CD4-positive, alpha-beta memory T cell (primary cell): ENCODE results near the gene RPS27. TPM values are rescaled to one million over a fixed set of nuclear protein-coding genes. Genes with fewer than 3 reads are reported as not detected.

Source experiments
- CTCF ChIA-PET: fragments of 350-600 bp; sonication (Branson Sonifier 250); formaldehyde crosslinking; loops from one replicate; lab custom pipeline; 2021; ENCODE audit warnings: inconsistent platforms; ENCODE audit not compliant: partially characterized antibody; lab: Charles Lee
- POLR2A ChIA-PET: fragments of 350-600 bp; sonication (Branson Sonifier 250); formaldehyde crosslinking; loops from one replicate; lab custom pipeline; 2021; ENCODE audit not compliant: partially characterized antibody; lab: Charles Lee
- DNase-seq, 5 donors: peaks; one replicate each; pipeline versions ENCODE4 v3.0.0 to v3.0.0-alpha.2; 2020 to 2022; ENCODE audit warnings: mixed read lengths in 1 of 5
- H3K27ac ChIP-seq: one replicate; pipeline ENCODE4 v1.7.0; 2013; ENCODE audit warnings: low read depth, low read length
- H3K27me3 ChIP-seq: 2 replicates; pipeline ENCODE4 v1.7.0; 2013; ENCODE audit warnings: mild to moderate bottlenecking, low read length, moderate library complexity; ENCODE audit not compliant: insufficient read depth
- H3K36me3 ChIP-seq: 2 replicates; pipeline ENCODE4 v1.7.0; 2013; ENCODE audit warnings: mild to moderate bottlenecking, low read length, moderate library complexity; ENCODE audit not compliant: insufficient read depth
- H3K4me1 ChIP-seq: 2 replicates; pipeline ENCODE4 v1.7.0; 2013; ENCODE audit warnings: mild to moderate bottlenecking, low read length, moderate library complexity; ENCODE audit not compliant: insufficient read depth
- H3K4me3 ChIP-seq, 2 donors: one replicate each; pipeline ENCODE4 v1.7.0; 2013; ENCODE audit warnings: low read length in 2 of 2, mild to moderate bottlenecking in 1 of 2
- H3K9me3 ChIP-seq, 2 donors: one replicate each; pipeline ENCODE4 v1.7.0; 2013; ENCODE audit warnings: low read length in 2 of 2, control low read depth in 1 of 2; ENCODE audit not compliant: control insufficient read depth in 1 of 2
- H3K27ac Mint-ChIP-seq, 7 donors: one replicate each; pipeline ENCODE4 v1.8.0; 2020 to 2021; ENCODE audit warnings: mixed read lengths in 7 of 7, mild to moderate bottlenecking in 6 of 7, inconsistent platforms in 3 of 7, moderate library complexity in 3 of 7
- H3K27me3 Mint-ChIP-seq, 2 donors: one replicate each; pipeline ENCODE4 v1.8.0; 2020 to 2021; ENCODE audit warnings: mixed read lengths in 2 of 2
- H3K36me3 Mint-ChIP-seq, 2 donors: one replicate each; pipeline ENCODE4 v1.8.0; 2020 to 2021; ENCODE audit warnings: mixed read lengths in 2 of 2, inconsistent platforms in 1 of 2, mild to moderate bottlenecking in 1 of 2
- H3K4me1 Mint-ChIP-seq, 4 donors: one replicate each; pipeline ENCODE4 v1.8.0; 2020 to 2021; ENCODE audit warnings: mixed read lengths in 4 of 4, mild to moderate bottlenecking in 1 of 4
- H3K4me3 Mint-ChIP-seq, 8 donors: one replicate each; pipeline ENCODE4 v1.8.0; 2020 to 2021; ENCODE audit warnings: mixed read lengths in 8 of 8, mild to moderate bottlenecking in 7 of 8, moderate library complexity in 6 of 8, inconsistent platforms in 3 of 8
- H3K9me3 Mint-ChIP-seq, 8 donors: one replicate each; pipeline ENCODE4 v1.8.0; 2020 to 2021; ENCODE audit warnings: mixed read lengths in 8 of 8, mild to moderate bottlenecking in 5 of 8, inconsistent platforms in 3 of 8, moderate library complexity in 1 of 8
- intact Hi-C: fragments of 100-400 bp; cut with micrococcal nuclease; formaldehyde crosslinking; loops from one replicate; pipeline ENCODE4 v1.15.1; 2023
- polyA plus RNA-seq, 2 donors: library from polyadenylated mRNA; unstranded; fragments of 300-500 nt; fragmentation: Illumina TruSeq; gene quantifications; one replicate each; pipeline ENCODE4 v1.2.3, GENCODE V29; 2021
- total RNA-seq, 2 experiments: library from RNA; stranded (reverse); gene quantifications; one replicate each; pipeline ENCODE4 v1.2.3, GENCODE V29; 2021

The RPS27 gene
- total and polyA plus RNA-seq, 4 experiments from 2014 or later = 6,785 to 21,324 (median 12,054) TPM

GRCh38 chr1:153953859-153954365, 36.6 kb upstream of the RPS27 start:
- no peak overlapping the region for H3K4me3 ChIP-seq
- peaks cover 52% of the 10 kb centered on the region for H3K36me3 ChIP-seq
- Mint-ChIP-seq H3K27me3 (no peaks in the 10 kb centered on the region), H3K27ac (peak overlapping the region in 6 of 7 donors; percentile 30 to 83 (median 68)), H3K9me3 (no peaks in the 10 kb centered on the region), H3K4me1 (peaks cover 28 to 62% (median 40%) of the 10 kb centered on the region in 4 donors), H3K36me3 (peaks cover 32 to 59% of the 10 kb centered on the region in 2 donors), H3K4me3 (peak overlapping the region in 5 of 8 donors; percentile 4 to 50 (median 45))
- peaks cover 42% of the 10 kb centered on the region for H3K4me1 ChIP-seq
- no peak for DNase-seq
- ChIA-PET CTCF (interaction anchor here (1.0 to 1.4 kb wide), 3 partner anchors 12 to 157 kb away, joined by 3 to 6 read pairs (median 3); partner anchors contain the start of gene CREB3L4), POLR2A (interaction anchor here (0.7 to 8.6 kb wide), 5 partner anchors 8 to 37 kb away, joined by 3 to 142 read pairs (median 7); partner anchors contain the start of genes CREB3L4, DENND4B, JTB and SLC39A1)
- intact Hi-C loops = no loop called here
- H3K27ac ChIP-seq = peak overlapping the region; percentile 0
- H3K9me3 ChIP-seq = no peaks in the 10 kb centered on the region
- no peaks in the 10 kb centered on the region for H3K27me3 ChIP-seq

GRCh38 chr1:153954826-153955225, 35.7 kb upstream of the RPS27 start:
- H3K27me3 ChIP-seq = no peaks in the 10 kb centered on the region
- peak overlapping the region in 3 of 8 donors; percentile 4 to 50 (median 31) for H3K4me3 Mint-ChIP-seq
- ChIA-PET POLR2A (interaction anchor here (0.6 to 8.6 kb wide), 5 partner anchors 8 to 319 kb away, joined by 3 to 142 read pairs (median 7); partner anchors contain the start of genes CREB3L4, DENND4B, JTB and SLC39A1), CTCF (no interaction called here)
- intact Hi-C loops = loop anchor here (5.0 kb wide), 1 partner anchor 173 kb away; no protein-coding TSS in a partner anchor
- H3K9me3 ChIP-seq = no peaks in the 10 kb centered on the region
- H3K36me3 ChIP-seq = peaks cover 47% of the 10 kb centered on the region
- H3K4me1 Mint-ChIP-seq = peaks cover 30 to 62% (median 40%) of the 10 kb centered on the region in 4 donors
- H3K27ac Mint-ChIP-seq = peak overlapping the region in 3 of 7 donors; percentile 25 to 83 (median 30)
- no peaks in the 10 kb centered on the region for H3K9me3 Mint-ChIP-seq
- no peak for DNase-seq
- no peak overlapping the region for H3K4me3 ChIP-seq
- peak overlapping the region; percentile 0 for H3K27ac ChIP-seq
- peaks cover 46% of the 10 kb centered on the region for H3K4me1 ChIP-seq
- no peaks in the 10 kb centered on the region for H3K27me3 Mint-ChIP-seq
- peaks cover 32 to 56% of the 10 kb centered on the region in 2 donors for H3K36me3 Mint-ChIP-seq

- intact Hi-C loops = loop anchor here (5.0 kb wide), 1 partner anchor 175 kb away; no protein-coding TSS in a partner anchor
- ChIA-PET CTCF (interaction anchor here (1.3 to 4.3 kb wide), 4 partner anchors 11 to 30 kb away, joined by 3 to 31 read pairs (median 8); partner anchors contain the start of genes CREB3L4, DENND4B and RAB13), POLR2A (interaction anchor here (1.0 to 8.6 kb wide), 11 partner anchors 10 to 323 kb away, joined by 3 to 142 read pairs (median 10); partner anchors contain the start of genes CHTOP, CREB3L4, DENND4B and GATAD2B)
- H3K36me3 Mint-ChIP-seq = peaks cover 16 to 42% of the 10 kb centered on the region in 2 donors
- H3K9me3 Mint-ChIP-seq = no peaks in the 10 kb centered on the region
- Histone ChIP-seq H3K4me3 (peak overlapping the region; percentile 80 to 99), H3K27ac (peak overlapping the region; percentile 90), H3K36me3 (peaks cover 23% of the 10 kb centered on the region), H3K9me3 (no peaks in the 10 kb centered on the region), H3K4me1 (peaks cover 53% of the 10 kb centered on the region), H3K27me3 (no peaks in the 10 kb centered on the region)
- peak overlapping the region; percentile 97 to 99 (median 99) for H3K4me3 Mint-ChIP-seq
- H3K27me3 Mint-ChIP-seq = no peaks in the 10 kb centered on the region
- H3K4me1 Mint-ChIP-seq = peaks cover 36 to 65% (median 49%) of the 10 kb centered on the region in 4 donors
- no peak for DNase-seq
- H3K27ac Mint-ChIP-seq = peak overlapping the region; percentile 88 to 99 (median 97)
Observed at GRCh38 chr1:153956997-153957715, 33.4 kb upstream of the RPS27 start.

- Mint-ChIP-seq H3K27ac (peak overlapping the region; percentile 88 to 99 (median 97)), H3K9me3 (no peaks in the 10 kb centered on the region), H3K27me3 (no peaks in the 10 kb centered on the region), H3K4me3 (peak overlapping the region; percentile 97 to 99 (median 99)), H3K36me3 (peaks cover 11 to 42% of the 10 kb centered on the region in 2 donors), H3K4me1 (peaks cover 42 to 71% (median 55%) of the 10 kb centered on the region in 4 donors)
- intact Hi-C loops = loop anchor here (1.0 to 5.0 kb wide), 6 partner anchors 10 to 175 kb away; partner anchors contain the start of genes CREB3L4, JTB and RAB13
- Histone ChIP-seq H3K27me3 (no peaks in the 10 kb centered on the region), H3K4me3 (peak overlapping the region; percentile 80 to 99), H3K36me3 (peaks cover 18% of the 10 kb centered on the region), H3K9me3 (no peaks in the 10 kb centered on the region), H3K27ac (peak overlapping the region; percentile 90), H3K4me1 (peaks cover 59% of the 10 kb centered on the region)
- POLR2A ChIA-PET = interaction anchor here (0.6 to 8.6 kb wide), 11 partner anchors 10 to 324 kb away, joined by 3 to 142 read pairs (median 17); partner anchors contain the start of genes CHTOP, CREB3L4, DENND4B and GATAD2B
- DNase-seq = peak in 4 of 5 donors; percentile 46 to 72 (median 54)
- CTCF ChIA-PET = interaction anchor here (1.5 to 4.3 kb wide), 4 partner anchors 10 to 29 kb away, joined by 7 to 31 read pairs (median 10); partner anchors contain the start of genes CREB3L4, DENND4B and RAB13
Observed at GRCh38 chr1:153957744-153958110, 32.8 kb upstream of the RPS27 start.

- H3K27me3 ChIP-seq = no peaks in the 10 kb centered on the region
- Mint-ChIP-seq H3K4me3 (peak within 1 kb of the TSS; percentile 97 to 99 (median 99)), H3K27me3 (no peaks in the 10 kb centered on the region), H3K4me1 (peaks cover 42 to 75% (median 57%) of the 10 kb centered on the region in 4 donors), H3K9me3 (no peaks in the 10 kb centered on the region), H3K27ac (peak within 1 kb of the TSS; percentile 88 to 99 (median 97)), H3K36me3 (peaks cover 9 to 40% of the 10 kb centered on the region in 2 donors)
- intact Hi-C loops = loop anchor here (1.0 to 5.0 kb wide), 6 partner anchors 9 to 176 kb away; partner anchors contain the start of genes CREB3L4, JTB and RAB13
- peak; percentile 95 to 99 (median 97) for DNase-seq
- CTCF ChIA-PET = interaction anchor here (0.8 to 4.3 kb wide), 4 partner anchors 9 to 29 kb away, joined by 3 to 31 read pairs (median 10); partner anchors contain the start of genes CREB3L4, DENND4B and RAB13
- peak within 1 kb of the TSS; percentile 90 for H3K27ac ChIP-seq
- POLR2A ChIA-PET = interaction anchor here (0.6 to 8.6 kb wide), 13 partner anchors 9 to 324 kb away, joined by 3 to 142 read pairs (median 7); partner anchors contain the start of genes CHTOP, CREB3L4, DENND4B and GATAD2B
- H3K9me3 ChIP-seq = no peaks in the 10 kb centered on the region
- peak within 1 kb of the TSS; percentile 80 to 99 for H3K4me3 ChIP-seq
- peaks cover 15% of the 10 kb centered on the region for H3K36me3 ChIP-seq
- peaks cover 61% of the 10 kb centered on the region for H3K4me1 ChIP-seq
Observed at GRCh38 chr1:153958111-153958960, 32.2 kb upstream of the RPS27 start, which contains the start of gene CRTC2. Gene CRTC2 (minus strand): TSS chr1:153958612. CDS start chr1:153958497, 115 bp downstream.

GRCh38 chr1:153958961-153959260, 31.7 kb upstream of the RPS27 start:
- ChIA-PET CTCF (interaction anchor here (0.8 to 4.3 kb wide), 3 partner anchors 9 to 17 kb away, joined by 3 to 31 read pairs (median 11); partner anchors contain the start of genes CREB3L4 and DENND4B), POLR2A (interaction anchor here (1.0 to 8.6 kb wide), 10 partner anchors 8 to 325 kb away, joined by 3 to 142 read pairs (median 10); partner anchors contain the start of genes CHTOP, CREB3L4, DENND4B and GATAD2B)

More at GRCh38 chr1:153958961-153959260, 31.7 kb upstream of the RPS27 start:
- peak overlapping the region; percentile 9 to 99 (median 99) for H3K4me3 Mint-ChIP-seq
- peaks cover 9% of the 10 kb centered on the region for H3K36me3 ChIP-seq
- peaks cover 6 to 35% of the 10 kb centered on the region in 2 donors for H3K36me3 Mint-ChIP-seq
- H3K4me3 ChIP-seq = no peak overlapping the region
- H3K9me3 ChIP-seq = no peaks in the 10 kb centered on the region
- no peaks in the 10 kb centered on the region for H3K27me3 ChIP-seq
- intact Hi-C loops = loop anchor here (1.0 to 5.0 kb wide), 6 partner anchors 8 to 177 kb away; partner anchors contain the start of genes CREB3L4, JTB and RAB13
- H3K27me3 Mint-ChIP-seq = no peaks in the 10 kb centered on the region
- no peak for DNase-seq
- no peaks in the 10 kb centered on the region for H3K9me3 Mint-ChIP-seq
- H3K4me1 Mint-ChIP-seq = peaks cover 44 to 75% (median 59%) of the 10 kb centered on the region in 4 donors
- peaks cover 60% of the 10 kb centered on the region for H3K4me1 ChIP-seq
- H3K27ac ChIP-seq = peak overlapping the region; percentile 90
- H3K27ac Mint-ChIP-seq = peak overlapping the region; percentile 88 to 99 (median 97)
